Panc1 (cell line): Measurements from ENCODE around the gene EGR4. TPM values are rescaled to one million over a fixed set of nuclear protein-coding genes. Genes with fewer than 3 reads are reported as not detected.

ENCODE experiments used
- ATAC-seq: fragments of 200-7000 bp; cut with Tn5 transposase; 2 replicates; pipeline ENCODE4 v1.9.1; 2020; ENCODE audit warnings: mild to moderate bottlenecking, moderate library complexity
- BruUV-seq: library from RNA; stranded (reverse); fragments of 400-500 nt; replicated peaks from 2 replicates; lab custom pipeline; 2021; lab: Mats Ljungman, UMichigan
- CTCF ChIA-PET: fragments of 300-600 bp; sonication (Branson Sonifier 250); formaldehyde crosslinking; loops from one replicate; lab custom pipeline; 2022; ENCODE audit warnings: antibody characterized with exemption; lab: Charles Lee
- POLR2A ChIA-PET: fragments of 300-600 bp; sonication (Branson Sonifier 250); formaldehyde crosslinking; loops from one replicate; lab custom pipeline; 2022; ENCODE audit warnings: antibody characterized with exemption; lab: Charles Lee
- DNase-seq: peaks from one replicate; pipeline ENCODE4 v3.0.0-alpha.2; 2010; ENCODE audit warnings: low read depth, low spot score
- H3K27ac ChIP-seq: 2 replicates; pipeline ENCODE4 v1.5.1; 2011; ENCODE audit warnings: mild to moderate bottlenecking, low read length, inconsistent platforms
- H3K27me3 ChIP-seq: fragments of 200-500 bp; sonication (Bioruptor generic); 2 replicates; pipeline ENCODE4 v1.6.0; 2014; ENCODE audit warnings: low read length, inconsistent platforms; ENCODE audit not compliant: control insufficient read depth, insufficient read depth
- H3K36me3 ChIP-seq: fragments of 200-500 bp; sonication (Bioruptor generic); 2 replicates; pipeline ENCODE4 v1.5.1; 2014; ENCODE audit warnings: inconsistent platforms, mild to moderate bottlenecking, low read length, moderate library complexity; ENCODE audit not compliant: control insufficient read depth, insufficient read depth
- H3K4me1 ChIP-seq: 2 replicates; pipeline ENCODE4 v1.5.1; 2011; ENCODE audit warnings: inconsistent platforms, mild to moderate bottlenecking, low read length, moderate library complexity; ENCODE audit not compliant: control insufficient read depth, insufficient read depth
- H3K4me3 ChIP-seq, 2 experiments: 2 replicates each; pipeline ENCODE4 v1.5.1; 2011 to 2012; ENCODE audit warnings: low read depth in 2 of 2, low read length in 2 of 2, mild to moderate bottlenecking in 2 of 2, inconsistent platforms in 1 of 2, moderate library complexity in 1 of 2
- H3K9me3 ChIP-seq: fragments of 200-500 bp; sonication (Bioruptor generic); 2 replicates; pipeline ENCODE4 v1.5.1; 2014; ENCODE audit warnings: low read depth, mild to moderate bottlenecking, inconsistent platforms, low read length, moderate library complexity; ENCODE audit not compliant: control insufficient read depth, insufficient read depth
- CTCF ChIP-seq: fragments of 450-650 bp; IDR thresholded peaks from 2 replicates; pipeline ENCODE4 v1.5.1; 2017; ENCODE audit warnings: mild to moderate bottlenecking
- POLR2AphosphoS5 ChIP-seq: IDR thresholded peaks from 2 replicates; pipeline ENCODE4 v1.6.1; 2012; ENCODE audit warnings: mild to moderate bottlenecking, low read depth, low read length, moderate library complexity
- REST ChIP-seq, 2 experiments: IDR thresholded peaks; 2 replicates each; pipeline ENCODE4 v1.6.1; 2011 to 2012; ENCODE audit warnings: low read depth in 2 of 2, control low read depth in 1 of 2, low read length in 1 of 2, mild to moderate bottlenecking in 1 of 2, moderate library complexity in 1 of 2; ENCODE audit not compliant: insufficient read depth in 1 of 2
- SIN3A ChIP-seq: IDR thresholded peaks from 2 replicates; pipeline ENCODE4 v1.6.1; 2012; ENCODE audit warnings: low read depth, mild to moderate bottlenecking, low read length, moderate library complexity, borderline replicate concordance; ENCODE audit not compliant: insufficient read depth
- TCF7L2 ChIP-seq: IDR thresholded peaks from 2 replicates; pipeline ENCODE4 v1.6.1; 2011; ENCODE audit warnings: mild to moderate bottlenecking, low read depth, low read length, inconsistent platforms
- in situ Hi-C: cut with HindIII; loops from 2 replicates; pipeline ENCODE4 v1.10.0; 2016; ENCODE audit warnings: low sequenced_read_pairs, low pct_unique_long_range_greater_than_20kb
- intact Hi-C: fragments of 100-400 bp; cut with micrococcal nuclease; formaldehyde crosslinking; loops from one replicate; pipeline ENCODE4 v1.10.0; 2022; ENCODE audit not compliant: unreplicated experiment
- total RNA-seq: library from RNA; stranded (reverse); gene quantifications from one replicate; pipeline ENCODE4 v1.2.1, GENCODE V29; 2021; ENCODE audit not compliant: unreplicated experiment

The EGR4 gene
- total RNA-seq, 1 experiment from 2014 or later, result 0.08 TPM

GRCh38 chr2:73252238-73253027, 40.9 kb downstream of the EGR4 start:
- Histone ChIP-seq H3K9me3 (no peaks in the 10 kb centered on the region), H3K4me1 (no peaks in the 10 kb centered on the region), H3K27me3 (no peaks in the 10 kb centered on the region), H3K36me3 (peaks cover 22% of the 10 kb centered on the region), H3K4me3 (no peak overlapping the region), H3K27ac (no peak overlapping the region)
- in situ Hi-C loops, result no loop called here
- intact Hi-C loops, result no loop called here
- BruUV-seq, result no TSS peak
- ChIA-PET CTCF (no interaction called here), POLR2A (no interaction called here)
- no peak for TF ChIP-seq TCF7L2
- no peak for TF ChIP-seq SIN3A
- TF ChIP-seq CTCF, result no peak
- TF ChIP-seq POLR2AphosphoS5, result no peak
- TF ChIP-seq REST (IDR thresholded peaks at IDR 0.05; ENCODE audit: insufficient read depth in 1 of 2, low read depth in 2 of 2, low read length in 1 of 2), result no peak
- DNase-seq (no peak), ATAC-seq (no peak)

GRCh38 chr2:73250872-73251846, 42.2 kb downstream of the EGR4 start:
- Histone ChIP-seq H3K4me3 (no peak overlapping the region), H3K9me3 (no peaks in the 10 kb centered on the region), H3K27ac (no peak overlapping the region), H3K36me3 (peaks cover 31% of the 10 kb centered on the region), H3K4me1 (no peaks in the 10 kb centered on the region), H3K27me3 (no peaks in the 10 kb centered on the region)
- in situ Hi-C loops, result no loop called here
- DNase-seq (no peak), ATAC-seq (no peak)
- BruUV-seq, result no TSS peak
- ChIA-PET CTCF (no interaction called here), POLR2A (interaction anchor here (0.6 to 0.8 kb wide), 2 partner anchors 12 to 19 kb away, joined by 4 to 6 read pairs; no protein-coding TSS in a partner anchor)
- intact Hi-C loops, result no loop called here
- no peak for TF ChIP-seq SIN3A
- TF ChIP-seq REST (IDR thresholded peaks at IDR 0.05; ENCODE audit: insufficient read depth in 1 of 2, low read depth in 2 of 2, low read length in 1 of 2), result no peak
- TF ChIP-seq TCF7L2, result no peak
